Neuronal stem cell (in vitro differentiated cells): Measurements from ENCODE around the gene PRR33.

Experiments
- DNase-seq: peaks from one replicate; pipeline ENCODE4 v3.0.0-alpha.2; 2013; ENCODE audit warnings: low spot score
- H2AFZ ChIP-seq: one replicate; pipeline ENCODE4 v1.6.1; 2013; ENCODE audit warnings: mild to moderate bottlenecking, low read length, inconsistent platforms
- H2AK5ac ChIP-seq: 2 replicates; pipeline ENCODE4 v1.6.1; 2013; ENCODE audit warnings: low read depth, mild to moderate bottlenecking, inconsistent platforms, low read length, moderate library complexity, mixed read lengths
- H2BK120ac ChIP-seq: 2 replicates; pipeline ENCODE4 v1.6.1; 2013; ENCODE audit warnings: low read depth, mild to moderate bottlenecking, inconsistent platforms, low read length, moderate library complexity, mixed read lengths
- H2BK12ac ChIP-seq: one replicate; pipeline ENCODE4 v1.6.1; 2013; ENCODE audit warnings: low read length, inconsistent platforms
- H2BK15ac ChIP-seq: 2 replicates; pipeline ENCODE4 v1.6.1; 2013; ENCODE audit warnings: mild to moderate bottlenecking, low read length, inconsistent platforms, mixed read lengths
- H2BK5ac ChIP-seq: one replicate; pipeline ENCODE4 v1.6.1; 2013; ENCODE audit warnings: inconsistent platforms, mild to moderate bottlenecking, low read length, moderate library complexity
- H3K14ac ChIP-seq: one replicate; pipeline ENCODE4 v1.6.1; 2013; ENCODE audit warnings: low read length, inconsistent platforms
- H3K18ac ChIP-seq: 2 replicates; pipeline ENCODE4 v1.6.1; 2013; ENCODE audit warnings: low read length, inconsistent platforms
- H3K23ac ChIP-seq: 2 replicates; pipeline ENCODE4 v1.6.1; 2013; ENCODE audit warnings: low read depth, mild to moderate bottlenecking, mixed read lengths, low read length, inconsistent platforms; ENCODE audit not compliant: poor library complexity
- H3K27ac ChIP-seq: replicated peaks from 3 replicates; pipeline ENCODE4 v1.5.1; 2013; ENCODE audit warnings: low read length, inconsistent platforms
- H3K27me3 ChIP-seq, 3 experiments: 2 replicates each; pipeline ENCODE4 v1.6.1; 2013; ENCODE audit warnings: low read length in 3 of 3, mild to moderate bottlenecking in 2 of 3, inconsistent platforms in 1 of 3, low read depth in 1 of 3, mixed read lengths in 1 of 3, moderate library complexity in 1 of 3; ENCODE audit not compliant: control insufficient read depth in 3 of 3, insufficient read depth in 3 of 3
- H3K36me3 ChIP-seq, 2 donors: replicated peaks in 1 of 2; 2 replicates each; pipeline ENCODE4 v1.6.1; 2013; ENCODE audit warnings: low read length in 2 of 2; ENCODE audit not compliant: control insufficient read depth in 2 of 2, insufficient read depth in 2 of 2
- H3K4ac ChIP-seq: 2 replicates; pipeline ENCODE4 v1.6.1; 2013; ENCODE audit warnings: inconsistent platforms, mild to moderate bottlenecking, low read length, moderate library complexity
- H3K4me1 ChIP-seq, 2 donors: 1 replicate in 1 of 2; 2 replicates in 1 of 2; pipeline ENCODE4 v1.6.1; 2013; ENCODE audit warnings: low read length in 2 of 2, low read depth in 1 of 2; ENCODE audit not compliant: control insufficient read depth in 2 of 2, insufficient read depth in 1 of 2
- H3K4me2 ChIP-seq: one replicate; pipeline ENCODE4 v1.6.1; 2013; ENCODE audit warnings: mild to moderate bottlenecking, low read length, inconsistent platforms; ENCODE audit not compliant: insufficient read depth, poor library complexity, severe bottlenecking
- H3K4me3 ChIP-seq, 2 donors: 2 replicates each; pipeline ENCODE4 v1.5.1; 2013; ENCODE audit warnings: low read length in 2 of 2, mild to moderate bottlenecking in 2 of 2, inconsistent platforms in 1 of 2, moderate library complexity in 1 of 2
- H3K79me1 ChIP-seq: one replicate; pipeline ENCODE4 v1.6.1; 2013; ENCODE audit warnings: low read depth, mild to moderate bottlenecking, inconsistent platforms, low read length, moderate library complexity
- H3K9ac ChIP-seq: one replicate; pipeline ENCODE4 v1.6.1; 2013; ENCODE audit warnings: mild to moderate bottlenecking, low read depth, low read length, inconsistent platforms; ENCODE audit not compliant: poor library complexity
- H3K9me3 ChIP-seq, 2 donors: replicated peaks in 1 of 2; 2 replicates each; pipeline versions ENCODE3 to v1.6.1; 2013; ENCODE audit warnings: low read length in 2 of 2, mild to moderate bottlenecking in 2 of 2, inconsistent platforms in 1 of 2, low read depth in 1 of 2, mixed read lengths in 1 of 2, moderate library complexity in 1 of 2; ENCODE audit not compliant: control insufficient read depth in 2 of 2, insufficient read depth in 1 of 2
- H4K8ac ChIP-seq: one replicate; pipeline ENCODE4 v1.6.1; 2013; ENCODE audit warnings: low read depth, mild to moderate bottlenecking, inconsistent platforms, low read length, moderate library complexity
- H4K91ac ChIP-seq: one replicate; pipeline ENCODE4 v1.6.1; 2013; ENCODE audit warnings: low read length, low read depth, mild to moderate bottlenecking, inconsistent platforms; ENCODE audit not compliant: poor library complexity
- WGBS, 2 donors: extraction: QIAGEN DNeasy Blood & Tissue Kit; methylation state at CpG; one replicate each; pipeline ENCODE4 v1.1.7; 2013; ENCODE audit warnings: missing lambda C conversion rate in 2 of 2, mixed read lengths in 1 of 2; ENCODE audit not compliant: insufficient read length in 2 of 2, insufficient replicate concordance in 1 of 2; ENCODE audit errors: extremely low coverage in 2 of 2; 5-methylcytosine and 5-hydroxymethylcytosine counted together

The PRR33 gene

DNA sequence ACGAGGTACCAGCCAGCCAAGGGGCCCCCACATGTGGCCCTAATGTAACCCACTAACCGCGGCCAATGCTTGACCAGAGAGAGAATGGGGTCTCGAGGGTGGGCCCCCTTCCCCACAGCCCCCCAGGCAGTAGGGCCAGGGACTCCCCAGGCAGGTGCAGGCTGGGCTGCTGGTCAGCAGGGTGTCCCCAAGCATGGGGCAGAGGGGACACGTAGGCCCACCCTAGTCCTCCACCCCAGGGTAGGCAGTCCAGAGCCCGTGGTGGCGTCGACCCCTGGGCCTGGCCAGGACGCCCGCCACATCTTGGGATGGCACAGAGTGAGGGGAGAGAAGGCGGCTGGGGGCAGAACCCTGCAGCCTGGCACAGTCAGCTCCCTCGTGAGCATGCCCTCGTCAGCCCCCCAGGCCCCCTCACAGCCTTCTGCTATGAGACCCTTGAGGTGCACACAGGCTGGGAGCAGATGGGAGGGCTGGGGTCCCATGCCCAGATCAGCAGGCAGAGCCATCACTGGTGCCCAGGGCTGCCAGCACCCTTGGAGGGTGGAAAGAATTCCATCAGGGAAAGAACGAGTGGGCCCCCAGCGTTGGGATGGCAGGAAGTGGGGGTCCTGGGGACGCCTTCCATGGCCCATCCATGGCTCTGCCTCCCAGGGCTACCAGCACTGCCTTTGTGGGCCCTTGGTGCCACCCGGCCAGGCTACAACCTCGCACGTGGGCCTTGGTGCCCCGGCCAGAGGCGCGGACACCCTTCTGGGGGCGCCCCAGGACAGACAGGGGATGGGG is 33.9 kb upstream of the PRR33 start:
- Histone ChIP-seq H3K4ac (peak overlapping the region; percentile 66), H2AFZ (no peak overlapping the region), H2BK12ac (peak overlapping the region; percentile 82), H3K18ac (peak overlapping the region; percentile 35), H3K4me1 (peaks cover 9 to 16% of the 10 kb centered on the region in 2 donors), H3K9me3 (no peaks in the 10 kb centered on the region), H3K23ac (peak overlapping the region; percentile 81), H2BK120ac (no peak overlapping the region), H3K9ac (no peak overlapping the region), H3K36me3 (no peaks in the 10 kb centered on the region), H3K4me2 (no peak overlapping the region), H4K91ac (no peak overlapping the region), H3K27me3 (peaks cover 0 to 4% (median 0%) of the 10 kb centered on the region in 3 experiments), H3K4me3 (no peak overlapping the region), H2AK5ac (peak overlapping the region; percentile 98), H3K79me1 (no peaks in the 10 kb centered on the region), H4K8ac (no peak overlapping the region), H3K14ac (no peak overlapping the region), H3K27ac (no peak overlapping the region), H2BK15ac (peak overlapping the region; percentile 55), H2BK5ac (peak overlapping the region; percentile 66)
- no peak for DNase-seq
- WGBS, 2 donors = no CpG with 5 or more reads among the region's 23 CpGs

DNA sequence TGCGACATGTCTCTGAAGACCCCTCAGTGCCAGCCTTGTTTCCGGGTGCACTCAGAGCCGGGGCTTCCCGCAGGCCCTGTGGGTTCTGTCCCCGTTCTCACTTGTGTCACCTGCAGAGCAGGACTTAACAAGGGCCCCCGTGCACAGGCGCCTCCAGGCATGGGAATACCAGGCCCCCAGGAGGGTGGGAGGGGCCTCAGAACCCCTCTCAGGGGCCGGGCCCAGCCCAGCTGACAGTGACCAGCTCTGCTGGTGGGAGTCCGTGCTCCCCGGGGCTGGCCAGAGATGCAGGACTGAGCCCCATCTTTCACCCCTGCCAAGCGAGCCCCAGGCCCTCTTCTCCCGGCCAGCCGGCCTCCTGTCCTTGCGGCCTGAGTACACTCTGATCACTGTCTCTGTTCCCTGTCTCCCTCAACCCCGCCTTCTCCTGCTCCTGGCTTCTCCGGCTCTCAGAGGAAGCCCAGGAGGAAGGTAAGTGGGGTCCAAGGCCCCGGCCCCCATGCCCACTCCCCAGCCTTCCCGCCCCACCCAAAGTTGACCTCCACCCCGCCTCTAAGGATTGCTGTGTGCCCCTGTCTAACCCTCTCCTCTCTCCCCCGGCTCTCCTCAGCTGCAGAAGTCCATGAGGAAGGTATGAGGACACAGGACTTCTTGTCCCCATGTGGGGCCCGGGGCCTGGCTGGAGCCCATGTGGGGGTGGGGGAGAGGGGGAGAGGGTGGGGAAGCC is 33.1 kb upstream of the PRR33 start:
- Histone ChIP-seq H3K14ac (no peak overlapping the region), H3K36me3 (no peaks in the 10 kb centered on the region), H3K23ac (no peak overlapping the region), H3K4me2 (no peak overlapping the region), H3K4me3 (no peak overlapping the region), H2BK15ac (peak overlapping the region; percentile 67), H3K79me1 (no peaks in the 10 kb centered on the region), H3K27me3 (peaks cover 0 to 4% (median 0%) of the 10 kb centered on the region in 3 experiments), H3K27ac (no peak overlapping the region), H2BK12ac (no peak overlapping the region), H3K4ac (no peak overlapping the region), H4K91ac (no peak overlapping the region), H4K8ac (peak overlapping the region; percentile 43), H3K9me3 (no peaks in the 10 kb centered on the region), H2AFZ (no peak overlapping the region), H3K18ac (peak overlapping the region; percentile 57), H2BK5ac (no peak overlapping the region), H2BK120ac (no peak overlapping the region), H3K9ac (no peak overlapping the region), H3K4me1 (peaks cover 9 to 16% of the 10 kb centered on the region in 2 donors), H2AK5ac (peak overlapping the region; percentile 70)
- WGBS, 2 donors = no CpG with 5 or more reads among the region's 21 CpGs
- DNase-seq = no peak

DNA sequence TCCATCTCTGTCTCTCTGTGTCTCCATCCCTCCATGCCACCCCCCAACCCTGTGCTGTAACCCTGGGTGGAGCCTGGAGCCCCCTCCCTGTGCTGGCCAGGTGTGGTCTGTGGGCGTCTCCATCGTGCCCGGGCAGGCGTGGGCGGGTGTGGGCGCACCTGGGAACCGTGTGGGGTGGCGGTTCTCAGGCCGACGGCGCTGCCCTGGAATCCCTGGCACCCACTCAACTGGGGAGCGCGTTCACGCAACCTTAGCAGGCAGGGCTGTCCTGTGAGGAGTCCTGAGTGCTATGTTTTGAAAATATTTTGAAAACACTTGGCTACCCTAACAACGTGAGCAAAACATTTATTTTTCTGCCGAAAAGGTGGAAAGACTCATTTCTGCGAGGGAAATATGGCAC is 32.5 kb upstream of the PRR33 start:
- H2BK12ac ChIP-seq = no peak overlapping the region
- H4K8ac ChIP-seq = no peak overlapping the region
- no CpG with 5 or more reads among the region's 17 CpGs for WGBS, 2 donors
- H3K14ac ChIP-seq = no peak overlapping the region
- H3K36me3 ChIP-seq = no peaks in the 10 kb centered on the region
- peaks cover 0 to 4% (median 0%) of the 10 kb centered on the region in 3 experiments for H3K27me3 ChIP-seq
- no peak for DNase-seq
- H3K18ac ChIP-seq = peak overlapping the region; percentile 42
- no peak overlapping the region for H2AFZ ChIP-seq
- no peak overlapping the region for H3K4ac ChIP-seq
- no peak overlapping the region for H3K23ac ChIP-seq
- no peaks in the 10 kb centered on the region for H3K9me3 ChIP-seq
- H2BK15ac ChIP-seq = no peak overlapping the region
- peak overlapping the region; percentile 11 for H2AK5ac ChIP-seq
- no peak overlapping the region for H3K27ac ChIP-seq
- H4K91ac ChIP-seq = no peak overlapping the region
- peaks cover 11 to 16% of the 10 kb centered on the region in 2 donors for H3K4me1 ChIP-seq
- H3K4me3 ChIP-seq = no peak overlapping the region
- H2BK5ac ChIP-seq = no peak overlapping the region
- H3K4me2 ChIP-seq = no peak overlapping the region
- no peaks in the 10 kb centered on the region for H3K79me1 ChIP-seq
- H3K9ac ChIP-seq = peak overlapping the region; percentile 34
- H2BK120ac ChIP-seq = no peak overlapping the region
